NT2/D1 (cell line): ENCODE measurements around the gene ABCA13.

Experiments
- SUZ12 ChIP-seq: IDR thresholded peaks from 2 replicates; pipeline ENCODE4 v1.6.1; 2011; ENCODE audit not compliant: insufficient read length, insufficient read depth; ENCODE audit errors: extremely low read depth
- YY1 ChIP-seq: IDR thresholded peaks from 2 replicates; pipeline ENCODE4 v1.6.1; 2011; ENCODE audit not compliant: insufficient read length, insufficient read depth
- ZNF274 ChIP-seq: IDR thresholded peaks from 2 replicates; pipeline ENCODE4 v1.6.1; 2011; ENCODE audit warnings: mild to moderate bottlenecking, low read depth, low read length

- TF ChIP-seq ZNF274, result no peak
- TF ChIP-seq YY1, result no peak
- TF ChIP-seq SUZ12, result no peak
Measured at GRCh38 chr7:48252995-48253394, 81.7 kb downstream of the ABCA13 start.
